Glomerular visceral epithelial cell (primary cell): ENCODE measurements around the gene MLC1.
"Not testable (repeated sequence)": the region's sequence is repeated elsewhere in the genome, so short reads cannot be mapped to it uniquely, and the experiment has no call there.

Source experiments
- DNase-seq: peaks from one replicate; pipeline ENCODE4 v3.0.0-alpha.2; 2016; ENCODE audit errors: extremely low spot score

MLC1 gene

GRCh38 chr22:50102946-50103345 lies 17.7 kb upstream of the MLC1 start:
- DNase-seq: no peak

- no peak for DNase-seq
Observed at GRCh38 chr22:50101870-50102565, 16.8 kb upstream of the MLC1 start.

GRCh38 chr22:50098052-50098451 lies 12.8 kb upstream of the MLC1 start:
- no peak for DNase-seq

- no peak for DNase-seq
Observed at GRCh38 chr22:50092342-50092741, 7.1 kb upstream of the MLC1 start.

GRCh38 chr22:50091092-50091768 lies 6.0 kb upstream of the MLC1 start:
- no peak for DNase-seq

- no peak for DNase-seq
Observed at GRCh38 chr22:50090412-50090714, 5.1 kb upstream of the MLC1 start.

- no peak for DNase-seq
Observed at GRCh38 chr22:50089682-50090411, 4.6 kb upstream of the MLC1 start, which contains the start of gene MOV10L1. MOV10L1 (plus strand) TSS chr22:50090006; CDS start chr22:50090089, 83 bp downstream.

GRCh38 chr22:50089231-50089630 lies 4.0 kb upstream of the MLC1 start:
- no peak for DNase-seq

- DNase-seq: no peak
Observed at GRCh38 chr22:50088096-50088495, 2.9 kb upstream of the MLC1 start.

- DNase-seq: no peak
Observed at GRCh38 chr22:50087646-50088045, 2.4 kb upstream of the MLC1 start.

GRCh38 chr22:50086975-50087374 lies 1.7 kb upstream of the MLC1 start:
- DNase-seq: not testable (repeated sequence)

GRCh38 chr22:50086526-50086925 lies 1.3 kb upstream of the MLC1 start:
- no peak for DNase-seq

- DNase-seq: no peak
Observed at GRCh38 chr22:50084614-50085021, 608 bp downstream of the MLC1 start.

- no peak for DNase-seq
Observed at GRCh38 chr22:50084080-50084477, 1.1 kb downstream of the MLC1 start.

- DNase-seq: no peak
Observed at GRCh38 chr22:50083462-50084079, 1.7 kb downstream of the MLC1 start.

- DNase-seq: no peak
Observed at GRCh38 chr22:50082961-50083461, 2.2 kb downstream of the MLC1 start.

- DNase-seq: no peak
Observed at GRCh38 chr22:50082197-50082715, 3.0 kb downstream of the MLC1 start.

- DNase-seq: no peak
Observed at GRCh38 chr22:50081426-50082196, 3.6 kb downstream of the MLC1 start.

- DNase-seq: no peak
Observed at GRCh38 chr22:50080077-50080465, 5.2 kb downstream of the MLC1 start.

GRCh38 chr22:50078761-50079160 lies 6.5 kb downstream of the MLC1 start:
- DNase-seq: no peak

GRCh38 chr22:50078246-50078645 lies 7.0 kb downstream of the MLC1 start:
- no peak for DNase-seq
